ENCODE data around the gene KLK14. TPM values are rescaled to one million over a fixed set of nuclear protein-coding genes. Genes with fewer than 3 reads are reported as not detected.

KLK14 gene
- polyA plus RNA-seq, 1 donor from 2014 or later: not detected

DNA sequence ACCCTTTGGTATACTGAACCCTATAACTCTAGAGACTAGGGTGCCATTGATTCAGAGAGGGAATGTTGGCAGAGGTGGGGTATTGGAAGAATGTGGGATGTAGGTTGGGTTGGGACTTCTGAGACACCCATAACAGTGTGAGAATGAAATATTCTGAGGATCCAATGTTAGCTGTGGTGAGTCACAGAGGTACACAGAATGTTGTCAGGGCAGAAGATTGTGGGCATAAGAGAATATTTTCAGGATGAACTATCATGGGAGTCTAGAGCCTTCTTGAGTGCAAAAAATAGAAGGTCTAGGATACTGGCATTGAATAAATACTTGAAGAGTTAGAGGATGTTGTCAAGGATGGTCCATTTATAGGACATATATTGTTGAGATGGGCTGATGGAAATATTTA is 26.8 kb downstream of the KLK14 start:
- Histone ChIP-seq H3F3A (ENCODE audit: insufficient read depth, low read length, poor library complexity, severe bottlenecking) (no peaks in the 10 kb centered on the region), H3K27ac (ENCODE audit: low read length) (no peak overlapping the region), H3K79me2 (replicated peaks; ENCODE audit: insufficient read depth, low read length) (no peaks in the 10 kb centered on the region), H4K20me1 (ENCODE audit: insufficient read depth) (no peaks in the 10 kb centered on the region), H3K9me2 (ENCODE audit: insufficient read depth, low read length) (no peaks in the 10 kb centered on the region), H3K4me3 (ENCODE audit: low read length) (no peak overlapping the region), H3K36me3 (ENCODE audit: insufficient read depth, low read length) (no peaks in the 10 kb centered on the region), H3K27me3 (ENCODE audit: insufficient read depth, low read depth, low read length) (no peaks in the 10 kb centered on the region), H3K9ac (ENCODE audit: low read length) (no peak overlapping the region), H3K4me2 (ENCODE audit: low read length) (no peak overlapping the region), H2AFZ (ENCODE audit: low read depth, low read length) (no peak overlapping the region), H3K9me3 (ENCODE audit: low read length) (no peaks in the 10 kb centered on the region)
- TF ChIP-seq POLR2AphosphoS5 (IDR thresholded peaks at IDR 0.05): no peak
- TF ChIP-seq MXI1 (conservative IDR thresholded peaks at IDR 0.05; ENCODE audit: poor library complexity, severe bottlenecking): no peak
- TF ChIP-seq SMC3 (conservative IDR thresholded peaks at IDR 0.05; ENCODE audit: poor library complexity): no peak
- TF ChIP-seq EZH2 (IDR thresholded peaks at IDR 0.05; ENCODE audit: borderline replicate concordance, insufficient read depth, low read length, poor library complexity, severe bottlenecking): no peak
- TF ChIP-seq, protein P1, sequence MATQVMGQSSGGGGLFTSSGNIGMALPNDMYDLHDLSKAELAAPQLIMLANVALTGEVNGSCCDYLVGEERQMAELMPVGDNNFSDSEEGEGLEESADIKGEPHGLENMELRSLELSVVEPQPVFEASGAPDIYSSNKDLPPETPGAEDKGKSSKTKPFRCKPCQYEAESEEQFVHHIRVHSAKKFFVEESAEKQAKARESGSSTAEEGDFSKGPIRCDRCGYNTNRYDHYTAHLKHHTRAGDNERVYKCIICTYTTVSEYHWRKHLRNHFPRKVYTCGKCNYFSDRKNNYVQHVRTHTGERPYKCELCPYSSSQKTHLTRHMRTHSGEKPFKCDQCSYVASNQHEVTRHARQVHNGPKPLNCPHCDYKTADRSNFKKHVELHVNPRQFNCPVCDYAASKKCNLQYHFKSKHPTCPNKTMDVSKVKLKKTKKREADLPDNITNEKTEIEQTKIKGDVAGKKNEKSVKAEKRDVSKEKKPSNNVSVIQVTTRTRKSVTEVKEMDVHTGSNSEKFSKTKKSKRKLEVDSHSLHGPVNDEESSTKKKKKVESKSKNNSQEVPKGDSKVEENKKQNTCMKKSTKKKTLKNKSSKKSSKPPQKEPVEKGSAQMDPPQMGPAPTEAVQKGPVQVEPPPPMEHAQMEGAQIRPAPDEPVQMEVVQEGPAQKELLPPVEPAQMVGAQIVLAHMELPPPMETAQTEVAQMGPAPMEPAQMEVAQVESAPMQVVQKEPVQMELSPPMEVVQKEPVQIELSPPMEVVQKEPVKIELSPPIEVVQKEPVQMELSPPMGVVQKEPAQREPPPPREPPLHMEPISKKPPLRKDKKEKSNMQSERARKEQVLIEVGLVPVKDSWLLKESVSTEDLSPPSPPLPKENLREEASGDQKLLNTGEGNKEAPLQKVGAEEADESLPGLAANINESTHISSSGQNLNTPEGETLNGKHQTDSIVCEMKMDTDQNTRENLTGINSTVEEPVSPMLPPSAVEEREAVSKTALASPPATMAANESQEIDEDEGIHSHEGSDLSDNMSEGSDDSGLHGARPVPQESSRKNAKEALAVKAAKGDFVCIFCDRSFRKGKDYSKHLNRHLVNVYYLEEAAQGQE (IDR thresholded peaks at IDR 0.05; ENCODE audit: borderline replicate concordance): no peak
- no peak for TF ChIP-seq RAD21 (conservative IDR thresholded peaks at IDR 0.05)
- TF ChIP-seq, protein P2, sequence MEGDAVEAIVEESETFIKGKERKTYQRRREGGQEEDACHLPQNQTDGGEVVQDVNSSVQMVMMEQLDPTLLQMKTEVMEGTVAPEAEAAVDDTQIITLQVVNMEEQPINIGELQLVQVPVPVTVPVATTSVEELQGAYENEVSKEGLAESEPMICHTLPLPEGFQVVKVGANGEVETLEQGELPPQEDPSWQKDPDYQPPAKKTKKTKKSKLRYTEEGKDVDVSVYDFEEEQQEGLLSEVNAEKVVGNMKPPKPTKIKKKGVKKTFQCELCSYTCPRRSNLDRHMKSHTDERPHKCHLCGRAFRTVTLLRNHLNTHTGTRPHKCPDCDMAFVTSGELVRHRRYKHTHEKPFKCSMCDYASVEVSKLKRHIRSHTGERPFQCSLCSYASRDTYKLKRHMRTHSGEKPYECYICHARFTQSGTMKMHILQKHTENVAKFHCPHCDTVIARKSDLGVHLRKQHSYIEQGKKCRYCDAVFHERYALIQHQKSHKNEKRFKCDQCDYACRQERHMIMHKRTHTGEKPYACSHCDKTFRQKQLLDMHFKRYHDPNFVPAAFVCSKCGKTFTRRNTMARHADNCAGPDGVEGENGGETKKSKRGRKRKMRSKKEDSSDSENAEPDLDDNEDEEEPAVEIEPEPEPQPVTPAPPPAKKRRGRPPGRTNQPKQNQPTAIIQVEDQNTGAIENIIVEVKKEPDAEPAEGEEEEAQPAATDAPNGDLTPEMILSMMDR (IDR thresholded peaks at IDR 0.05; ENCODE audit: poor library complexity, severe bottlenecking): no peak
- no peak for TF ChIP-seq EP300 (conservative IDR thresholded peaks at IDR 0.05; ENCODE audit: poor library complexity, severe bottlenecking)
- TF ChIP-seq TAF1 (IDR thresholded peaks at IDR 0.05; ENCODE audit: low read depth): no peak

DNA sequence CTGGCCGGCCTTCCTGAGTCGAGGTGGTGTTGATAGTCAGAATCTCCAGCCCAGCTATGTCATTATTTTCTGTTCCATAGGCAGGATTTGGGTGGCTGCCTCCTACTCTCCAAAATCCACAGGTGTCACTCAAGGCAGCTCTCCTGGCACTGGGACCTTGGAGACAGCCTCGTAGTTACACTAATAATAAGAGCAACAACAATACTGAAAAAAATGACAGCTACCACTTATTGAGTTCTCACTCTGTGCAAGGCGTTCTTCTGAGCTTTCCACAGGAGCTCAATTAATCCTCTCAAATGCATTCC is 35.7 kb downstream of the KLK14 start:
- Histone ChIP-seq H3K4me3 (ENCODE audit: low read length) (no peak overlapping the region), H3K27me3 (ENCODE audit: insufficient read depth, low read depth, low read length) (no peaks in the 10 kb centered on the region), H3F3A (ENCODE audit: insufficient read depth, low read length, poor library complexity, severe bottlenecking) (no peaks in the 10 kb centered on the region), H3K79me2 (replicated peaks; ENCODE audit: insufficient read depth, low read length) (no peaks in the 10 kb centered on the region), H3K9me3 (ENCODE audit: low read length) (no peaks in the 10 kb centered on the region), H3K27ac (ENCODE audit: low read length) (no peak overlapping the region), H4K20me1 (ENCODE audit: insufficient read depth) (no peaks in the 10 kb centered on the region), H3K4me2 (ENCODE audit: low read length) (no peak overlapping the region), H3K9ac (ENCODE audit: low read length) (no peak overlapping the region), H3K36me3 (ENCODE audit: insufficient read depth, low read length) (no peaks in the 10 kb centered on the region), H2AFZ (ENCODE audit: low read depth, low read length) (no peak overlapping the region), H3K9me2 (ENCODE audit: insufficient read depth, low read length) (no peaks in the 10 kb centered on the region)
- TF ChIP-seq EZH2 (IDR thresholded peaks at IDR 0.05; ENCODE audit: borderline replicate concordance, insufficient read depth, low read length, poor library complexity, severe bottlenecking) (no peak), EP300 (conservative IDR thresholded peaks at IDR 0.05; ENCODE audit: poor library complexity, severe bottlenecking) (no peak), POLR2AphosphoS5 (IDR thresholded peaks at IDR 0.05) (no peak), TAF1 (IDR thresholded peaks at IDR 0.05; ENCODE audit: low read depth) (no peak), MXI1 (conservative IDR thresholded peaks at IDR 0.05; ENCODE audit: poor library complexity, severe bottlenecking) (no peak), RAD21 (conservative IDR thresholded peaks at IDR 0.05) (no peak), SMC3 (conservative IDR thresholded peaks at IDR 0.05; ENCODE audit: poor library complexity) (no peak)
- TF ChIP-seq, protein P2 (IDR thresholded peaks at IDR 0.05; ENCODE audit: poor library complexity, severe bottlenecking): no peak
- TF ChIP-seq, protein P1 (IDR thresholded peaks at IDR 0.05; ENCODE audit: borderline replicate concordance): no peak
